Measurements from ENCODE around the gene HDAC4. TPM values are rescaled to one million over a fixed set of nuclear protein-coding genes. Genes with fewer than 3 reads are reported as not detected.

Gene HDAC4
- total RNA-seq, 2 experiments from 2014 or later, result 30.0 to 35.8 TPM

GRCh38 chr2:239279508-239280295 lies 121.1 kb downstream of the HDAC4 start:
- H3K27me3 Mint-ChIP-seq, result peaks cover 2% of the 10 kb centered on the region
- peaks cover 3% of the 10 kb centered on the region for H3K36me3 Mint-ChIP-seq
- CTCF ChIA-PET, result interaction anchor here (1.2 kb wide), 2 partner anchors 9 to 15 kb away, joined by 3 to 4 read pairs; no protein-coding TSS in a partner anchor
- no peak for DNase-seq
- H3K4me1 Mint-ChIP-seq (ENCODE audit: low read depth), result peaks cover 32% of the 10 kb centered on the region
- no peaks in the 10 kb centered on the region for H3K9me3 Mint-ChIP-seq
- intact Hi-C loops (cut with micrococcal nuclease), result loop anchor here (10.0 kb wide), 1 partner anchor 345 kb away; no protein-coding TSS in a partner anchor
- POLR2A ChIA-PET, result interaction anchor here (1.0 kb wide), 1 partner anchor 14 kb away, joined by 3 read pairs; no protein-coding TSS in a partner anchor
- H3K27ac Mint-ChIP-seq, result no peak overlapping the region
- H3K4me3 Mint-ChIP-seq, result no peak overlapping the region

- Mint-ChIP-seq H3K36me3 (peaks cover 5% of the 10 kb centered on the region), H3K4me1 (ENCODE audit: low read depth) (peaks cover 33% of the 10 kb centered on the region), H3K9me3 (no peaks in the 10 kb centered on the region), H3K4me3 (no peak overlapping the region), H3K27me3 (peaks cover 5% of the 10 kb centered on the region), H3K27ac (no peak overlapping the region)
- DNase-seq, result no peak
- POLR2A ChIA-PET, result no interaction called here
- intact Hi-C loops (cut with micrococcal nuclease), result no loop called here
- CTCF ChIA-PET, result interaction anchor here (1.2 kb wide), 2 partner anchors 10 to 15 kb away, joined by 3 to 4 read pairs; no protein-coding TSS in a partner anchor
These were observed 121.9 kb downstream of the HDAC4 start for GRCh38 chr2:239278941-239279365.

GRCh38 chr2:239278361-239278760 lies 122.5 kb downstream of the HDAC4 start:
- POLR2A ChIA-PET, result no interaction called here
- peaks cover 37% of the 10 kb centered on the region for H3K4me1 Mint-ChIP-seq (ENCODE audit: low read depth)

GRCh38 chr2:239277401-239278085 lies 123.3 kb downstream of the HDAC4 start:
- Mint-ChIP-seq H3K4me1 (ENCODE audit: low read depth) (peaks cover 42% of the 10 kb centered on the region), H3K27me3 (peaks cover 17% of the 10 kb centered on the region), H3K9me3 (no peaks in the 10 kb centered on the region), H3K4me3 (no peak overlapping the region), H3K36me3 (peaks cover 5% of the 10 kb centered on the region), H3K27ac (no peak overlapping the region)
- intact Hi-C loops (cut with micrococcal nuclease), result no loop called here
- ChIA-PET CTCF (interaction anchor here (1.3 kb wide), 1 partner anchor 605 kb away, joined by 3 read pairs; no protein-coding TSS in a partner anchor), POLR2A (interaction anchor here (3.0 kb wide), 1 partner anchor 124 kb away, joined by 7 read pairs; the partner anchor contains the start of gene HDAC4)
- no peak for DNase-seq

More at GRCh38 chr2:239278361-239278760, 122.5 kb downstream of the HDAC4 start:
- Mint-ChIP-seq H3K27me3 (peaks cover 9% of the 10 kb centered on the region), H3K27ac (no peak overlapping the region), H3K9me3 (no peaks in the 10 kb centered on the region), H3K4me3 (no peak overlapping the region), H3K36me3 (peaks cover 5% of the 10 kb centered on the region)
- intact Hi-C loops (cut with micrococcal nuclease), result no loop called here
- no peak for DNase-seq
- CTCF ChIA-PET, result interaction anchor here (1.3 kb wide), 1 partner anchor 604 kb away, joined by 3 read pairs; no protein-coding TSS in a partner anchor

GRCh38 chr2:239276851-239277250 lies 124.0 kb downstream of the HDAC4 start:
- Mint-ChIP-seq H3K27ac (no peak overlapping the region), H3K4me3 (no peak overlapping the region), H3K9me3 (no peaks in the 10 kb centered on the region), H3K36me3 (peaks cover 5% of the 10 kb centered on the region), H3K27me3 (peaks cover 23% of the 10 kb centered on the region), H3K4me1 (ENCODE audit: low read depth) (peaks cover 46% of the 10 kb centered on the region)
- no peak for DNase-seq
- POLR2A ChIA-PET, result interaction anchor here (1.5 to 3.0 kb wide), 3 partner anchors 17 to 124 kb away, joined by 3 to 7 read pairs (median 4); partner anchors contain the start of gene HDAC4
- intact Hi-C loops (cut with micrococcal nuclease), result no loop called here
- CTCF ChIA-PET, result no interaction called here

- H3K4me1 Mint-ChIP-seq (ENCODE audit: low read depth), result peaks cover 48% of the 10 kb centered on the region
- no peak overlapping the region for H3K4me3 Mint-ChIP-seq
- intact Hi-C loops (cut with micrococcal nuclease), result loop anchor here (1.0 to 2.0 kb wide), 5 partner anchors 9 to 105 kb away; no protein-coding TSS in a partner anchor
- no peak overlapping the region for H3K27ac Mint-ChIP-seq
- H3K9me3 Mint-ChIP-seq, result no peaks in the 10 kb centered on the region
- peaks cover 8% of the 10 kb centered on the region for H3K36me3 Mint-ChIP-seq
- CTCF ChIA-PET, result interaction anchor here (0.6 to 2.2 kb wide), 11 partner anchors 9 to 94 kb away, joined by 3 to 9 read pairs (median 4); no protein-coding TSS in a partner anchor
- POLR2A ChIA-PET, result interaction anchor here (0.7 to 3.0 kb wide), 9 partner anchors 9 to 125 kb away, joined by 3 to 7 read pairs (median 4); partner anchors contain the start of gene HDAC4
- no peak for DNase-seq
- H3K27me3 Mint-ChIP-seq, result peaks cover 27% of the 10 kb centered on the region
These were observed 124.7 kb downstream of the HDAC4 start for GRCh38 chr2:239275847-239276831.

- Mint-ChIP-seq H3K4me3 (peak overlapping the region; percentile 61), H3K36me3 (peaks cover 8% of the 10 kb centered on the region), H3K27ac (peak overlapping the region; percentile 75), H3K4me1 (ENCODE audit: low read depth) (peaks cover 48% of the 10 kb centered on the region), H3K9me3 (no peaks in the 10 kb centered on the region), H3K27me3 (peaks cover 29% of the 10 kb centered on the region)
- peak; percentile 92 for DNase-seq
- intact Hi-C loops (cut with micrococcal nuclease), result loop anchor here (1.0 to 2.0 kb wide), 5 partner anchors 8 to 106 kb away; no protein-coding TSS in a partner anchor
- POLR2A ChIA-PET, result interaction anchor here (0.7 to 3.0 kb wide), 11 partner anchors 10 to 126 kb away, joined by 3 to 9 read pairs (median 4); partner anchors contain the start of gene HDAC4
- CTCF ChIA-PET, result interaction anchor here (0.6 to 2.2 kb wide), 13 partner anchors 9 to 95 kb away, joined by 3 to 9 read pairs (median 4); no protein-coding TSS in a partner anchor
These were observed 125.7 kb downstream of the HDAC4 start for GRCh38 chr2:239275044-239275685.

GRCh38 chr2:239274391-239275043 lies 126.3 kb downstream of the HDAC4 start:
- Mint-ChIP-seq H3K27ac (peak overlapping the region; percentile 75), H3K9me3 (no peaks in the 10 kb centered on the region), H3K27me3 (peaks cover 30% of the 10 kb centered on the region), H3K4me1 (ENCODE audit: low read depth) (peaks cover 52% of the 10 kb centered on the region), H3K36me3 (peaks cover 8% of the 10 kb centered on the region), H3K4me3 (peak overlapping the region; percentile 53)
- DNase-seq, result peak; percentile 77
- intact Hi-C loops (cut with micrococcal nuclease), result loop anchor here (1.0 to 2.0 kb wide), 5 partner anchors 7 to 106 kb away; no protein-coding TSS in a partner anchor
- POLR2A ChIA-PET, result interaction anchor here (0.9 to 3.0 kb wide), 7 partner anchors 15 to 127 kb away, joined by 3 to 9 read pairs (median 5); partner anchors contain the start of gene HDAC4
- CTCF ChIA-PET, result interaction anchor here (0.6 to 2.2 kb wide), 13 partner anchors 8 to 96 kb away, joined by 3 to 9 read pairs (median 4); no protein-coding TSS in a partner anchor

- POLR2A ChIA-PET, result interaction anchor here (1.1 to 2.5 kb wide), 6 partner anchors 14 to 107 kb away, joined by 3 to 9 read pairs (median 5); no protein-coding TSS in a partner anchor
- peaks cover 53% of the 10 kb centered on the region for H3K4me1 Mint-ChIP-seq (ENCODE audit: low read depth)
- intact Hi-C loops (cut with micrococcal nuclease), result loop anchor here (2.0 kb wide), 1 partner anchor 107 kb away; no protein-coding TSS in a partner anchor
- H3K9me3 Mint-ChIP-seq, result no peaks in the 10 kb centered on the region
- no peak overlapping the region for H3K27ac Mint-ChIP-seq
- CTCF ChIA-PET, result interaction anchor here (0.9 to 2.2 kb wide), 8 partner anchors 9 to 96 kb away, joined by 3 to 9 read pairs (median 4); no protein-coding TSS in a partner anchor
- no peak for DNase-seq
- H3K4me3 Mint-ChIP-seq, result no peak overlapping the region
- H3K36me3 Mint-ChIP-seq, result peaks cover 8% of the 10 kb centered on the region
- peaks cover 33% of the 10 kb centered on the region for H3K27me3 Mint-ChIP-seq
These were observed 127.3 kb downstream of the HDAC4 start for GRCh38 chr2:239273280-239274234.

Data from activated CD4-positive, alpha-beta memory T cell treated with anti-CD3 and anti-CD28 coated beads for 36 hours (primary cell).